A673 (cell line): Measurements from ENCODE around the gene CPB2. TPM values are rescaled to one million over a fixed set of nuclear protein-coding genes. Genes with fewer than 3 reads are reported as not detected.

Experiments
- BruUV-seq: library from RNA; stranded (reverse); fragments of 400-500 nt; replicated peaks from 2 replicates; lab custom pipeline; 2021; lab: Mats Ljungman, UMichigan
- CTCF ChIA-PET: fragments of 300-600 bp; sonication (Branson Sonifier 250); formaldehyde crosslinking; loops from one replicate; lab custom pipeline; 2022; ENCODE audit warnings: antibody characterized with exemption; lab: Charles Lee
- POLR2A ChIA-PET: fragments of 300-600 bp; sonication (Branson Sonifier 250); formaldehyde crosslinking; loops from one replicate; lab custom pipeline; 2022; ENCODE audit warnings: antibody characterized with exemption; ENCODE audit not compliant: low non-redundant PET; lab: Charles Lee
- DNase-seq: peaks from one replicate; pipeline ENCODE4 v3.0.0-alpha.2; 2015; ENCODE audit warnings: low spot score
- H3K27ac ChIP-seq: fragments of 200-600 bp; sonication (generic); 2 replicates; pipeline ENCODE4 v1.5.1; 2016; ENCODE audit warnings: mixed run types, low read depth, mild to moderate bottlenecking, mixed read lengths, antibody characterized with exemption, low read length; ENCODE audit not compliant: poor library complexity, severe bottlenecking
- H3K27me3 ChIP-seq: fragments of 200-600 bp; sonication (generic); replicated peaks from 2 replicates; pipeline ENCODE4 v1.6.1; 2017; ENCODE audit warnings: mixed run types, low read depth, mild to moderate bottlenecking, mixed read lengths, antibody characterized with exemption, low read length; ENCODE audit not compliant: insufficient read depth, poor library complexity
- H3K36me3 ChIP-seq: fragments of 200-600 bp; sonication (generic); 2 replicates; pipeline ENCODE4 v1.6.1; 2016; ENCODE audit warnings: mixed run types, mild to moderate bottlenecking, mixed read lengths, antibody characterized with exemption, low read length; ENCODE audit not compliant: insufficient read depth, poor library complexity, severe bottlenecking
- H3K4me1 ChIP-seq: fragments of 200-600 bp; sonication (generic); 2 replicates; pipeline ENCODE4 v1.6.1; 2017; ENCODE audit warnings: mixed run types, mild to moderate bottlenecking, mixed read lengths, antibody characterized with exemption, low read length; ENCODE audit not compliant: insufficient read depth, poor library complexity, severe bottlenecking
- H3K4me3 ChIP-seq: fragments of 200-600 bp; sonication (generic); 2 replicates; pipeline ENCODE4 v1.5.1; 2016; ENCODE audit warnings: low read depth, mixed run types, mild to moderate bottlenecking, mixed read lengths, low read length; ENCODE audit not compliant: poor library complexity, severe bottlenecking
- H3K9me3 ChIP-seq: fragments of 200-600 bp; sonication (generic); 2 replicates; pipeline ENCODE4 v1.6.1; 2016; ENCODE audit warnings: mixed run types, low read depth, mild to moderate bottlenecking, mixed read lengths, antibody characterized with exemption, low read length; ENCODE audit not compliant: poor library complexity, severe bottlenecking
- EZH2 ChIP-seq: fragments of 200-600 bp; sonication (generic); IDR thresholded peaks from 2 replicates; pipeline ENCODE4 v1.6.1; 2017; ENCODE audit warnings: borderline replicate concordance, low read depth, mild to moderate bottlenecking, mixed read lengths, antibody characterized with exemption, low read length; ENCODE audit not compliant: poor library complexity, severe bottlenecking
- intact Hi-C: fragments of 100-400 bp; cut with micrococcal nuclease; formaldehyde crosslinking; loops from one replicate; pipeline ENCODE4 v1.10.0; 2022; ENCODE audit not compliant: unreplicated experiment
- total RNA-seq: library from RNA; stranded (reverse); gene quantifications from 2 replicates; pipeline ENCODE4 v1.2.3, GENCODE V29; 2021
- TF ChIP-seq, protein P1 (sequence below): fragments of 300-800, 200-600 bp; sonication (generic); conservative IDR thresholded peaks from 2 replicates; pipeline ENCODE4 v1.5.1; 2017; ENCODE audit warnings: low read depth, mild to moderate bottlenecking, antibody characterized with exemption, low read length, moderate library complexity, mixed read lengths

CPB2 gene
- total RNA-seq, 1 experiment from 2014 or later = 5.5 TPM

DNA sequence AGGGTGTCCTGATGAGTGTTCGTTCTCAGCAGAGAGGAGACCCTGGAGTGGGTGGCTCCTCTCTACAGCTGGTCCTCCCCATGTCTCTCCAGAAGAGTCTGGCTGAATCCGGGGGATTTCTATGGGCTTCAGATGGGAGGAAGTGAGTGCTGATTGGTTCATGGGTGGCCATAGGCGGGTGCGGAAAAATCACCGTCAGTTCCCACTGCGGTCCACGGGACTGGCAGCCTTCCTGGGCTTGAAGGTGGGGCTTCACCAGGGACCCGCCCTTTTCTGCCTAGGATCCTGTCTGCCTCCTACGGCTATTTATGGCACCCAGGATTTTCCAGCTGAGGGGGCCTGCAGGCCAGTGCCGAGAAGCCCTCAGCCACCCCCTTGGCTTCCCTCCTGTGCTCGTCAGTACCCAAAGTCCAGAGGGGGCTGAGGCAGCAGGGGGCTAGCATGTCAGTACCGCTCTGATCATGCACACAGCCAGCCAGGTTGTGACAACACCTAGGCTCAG, 18.4 kb downstream of the CPB2 start:
- intact Hi-C loops = no loop called here
- DNase-seq = no peak
- BruUV-seq = no TSS peak
- Histone ChIP-seq H3K27me3 (no peaks in the 10 kb centered on the region), H3K9me3 (no peaks in the 10 kb centered on the region), H3K27ac (no peak overlapping the region), H3K4me3 (no peak overlapping the region), H3K4me1 (peaks cover 5% of the 10 kb centered on the region), H3K36me3 (no peaks in the 10 kb centered on the region)
- POLR2A ChIA-PET = no interaction called here
- CTCF ChIA-PET = no interaction called here
- TF ChIP-seq, protein P1, sequence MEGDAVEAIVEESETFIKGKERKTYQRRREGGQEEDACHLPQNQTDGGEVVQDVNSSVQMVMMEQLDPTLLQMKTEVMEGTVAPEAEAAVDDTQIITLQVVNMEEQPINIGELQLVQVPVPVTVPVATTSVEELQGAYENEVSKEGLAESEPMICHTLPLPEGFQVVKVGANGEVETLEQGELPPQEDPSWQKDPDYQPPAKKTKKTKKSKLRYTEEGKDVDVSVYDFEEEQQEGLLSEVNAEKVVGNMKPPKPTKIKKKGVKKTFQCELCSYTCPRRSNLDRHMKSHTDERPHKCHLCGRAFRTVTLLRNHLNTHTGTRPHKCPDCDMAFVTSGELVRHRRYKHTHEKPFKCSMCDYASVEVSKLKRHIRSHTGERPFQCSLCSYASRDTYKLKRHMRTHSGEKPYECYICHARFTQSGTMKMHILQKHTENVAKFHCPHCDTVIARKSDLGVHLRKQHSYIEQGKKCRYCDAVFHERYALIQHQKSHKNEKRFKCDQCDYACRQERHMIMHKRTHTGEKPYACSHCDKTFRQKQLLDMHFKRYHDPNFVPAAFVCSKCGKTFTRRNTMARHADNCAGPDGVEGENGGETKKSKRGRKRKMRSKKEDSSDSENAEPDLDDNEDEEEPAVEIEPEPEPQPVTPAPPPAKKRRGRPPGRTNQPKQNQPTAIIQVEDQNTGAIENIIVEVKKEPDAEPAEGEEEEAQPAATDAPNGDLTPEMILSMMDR = no peak
- no peak for TF ChIP-seq EZH2

DNA sequence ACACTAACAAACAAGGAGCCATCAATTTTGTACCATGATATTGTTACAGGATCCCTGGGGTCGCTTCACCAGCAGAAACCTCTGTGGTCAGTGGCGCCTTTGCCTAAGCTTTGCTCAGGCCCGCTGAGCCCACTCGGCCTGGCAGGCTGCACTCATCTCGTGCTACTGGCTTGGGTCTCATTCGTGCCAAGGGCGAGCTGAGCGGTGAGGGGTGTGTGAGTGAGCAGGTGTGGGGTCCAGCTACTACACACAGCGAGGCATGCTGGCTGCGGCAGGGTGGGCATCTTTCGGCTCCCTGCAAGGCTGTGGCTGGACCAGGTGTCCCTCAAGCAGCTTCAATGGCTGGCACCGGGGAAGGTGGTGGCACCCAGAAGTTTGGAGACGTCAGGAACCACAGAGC, 19.1 kb downstream of the CPB2 start:
- Histone ChIP-seq H3K36me3 (no peaks in the 10 kb centered on the region), H3K27ac (no peak overlapping the region), H3K27me3 (no peaks in the 10 kb centered on the region), H3K4me1 (peaks cover 13% of the 10 kb centered on the region), H3K9me3 (no peaks in the 10 kb centered on the region), H3K4me3 (no peak overlapping the region)
- BruUV-seq = no TSS peak
- no peak for DNase-seq
- CTCF ChIA-PET = no interaction called here
- intact Hi-C loops = no loop called here
- no peak for TF ChIP-seq EZH2
- TF ChIP-seq, protein P1 = no peak
- POLR2A ChIA-PET = interaction anchor here (0.7 kb wide), 1 partner anchor 387 kb away, joined by 3 read pairs; no protein-coding TSS in a partner anchor

DNA sequence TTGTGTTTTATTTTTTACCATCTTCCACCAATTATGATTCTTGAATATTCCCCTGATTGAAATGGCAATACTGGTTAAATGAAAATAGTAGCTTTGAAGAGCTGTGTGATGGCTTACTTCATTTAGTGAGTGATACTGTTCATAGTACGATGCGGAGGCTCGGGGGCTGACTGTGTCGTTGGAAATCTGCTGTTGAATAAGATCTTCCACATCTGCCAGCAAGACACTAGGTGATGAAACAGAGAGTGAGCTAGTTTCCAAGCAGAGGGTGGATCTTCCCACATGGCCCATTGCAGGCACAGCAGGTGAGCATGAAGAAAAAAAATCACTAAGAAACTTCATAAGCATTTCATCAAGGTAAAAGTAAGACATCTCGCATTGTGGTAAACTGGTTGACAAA, 22.5 kb downstream of the CPB2 start:
- DNase-seq = no peak
- CTCF ChIA-PET = no interaction called here
- Histone ChIP-seq H3K9me3 (no peaks in the 10 kb centered on the region), H3K4me3 (no peak overlapping the region), H3K36me3 (no peaks in the 10 kb centered on the region), H3K4me1 (peaks cover 38% of the 10 kb centered on the region), H3K27ac (no peak overlapping the region), H3K27me3 (no peaks in the 10 kb centered on the region)
- no TSS peak for BruUV-seq
- POLR2A ChIA-PET = no interaction called here
- intact Hi-C loops = no loop called here
- no peak for TF ChIP-seq EZH2
- TF ChIP-seq, protein P1 = no peak
